HEK293 (cell line): Measurements from ENCODE around the gene VPS26C.

Experiments
- CTCF ChIA-PET: fragments of 350-600 bp; formaldehyde crosslinking; extraction: SDS; loops from one replicate; lab custom pipeline; 2021; ENCODE audit warnings: antibody characterized with exemption; lab: Yijun Ruan, JAX
- POLR2A ChIA-PET: fragments of 300-600 bp; formaldehyde crosslinking; extraction: SDS; loops from one replicate; lab custom pipeline; 2020; ENCODE audit warnings: antibody characterized with exemption, inconsistent platforms; lab: Yijun Ruan, JAX
- H3K27ac ChIP-seq: fragments of 200-500 bp; sonication (Bioruptor generic); 2 replicates; pipeline ENCODE4 v1.5.1; 2014; ENCODE audit warnings: low read depth, low read length, control low read depth, inconsistent platforms; ENCODE audit errors: extremely low read depth
- H3K36me3 ChIP-seq, 2 experiments: fragments of 200-500 bp in 1 of 2; sonication (Bioruptor generic) in 1 of 2; 1 replicate in 1 of 2; 2 replicates in 1 of 2; pipeline ENCODE4 v1.5.1; 2014 to 2017; ENCODE audit warnings: inconsistent platforms in 2 of 2, low read length in 2 of 2; ENCODE audit not compliant: control insufficient read depth in 2 of 2, insufficient read depth in 1 of 2
- H3K4me1 ChIP-seq: fragments of 200-500 bp; sonication (Bioruptor generic); 2 replicates; pipeline ENCODE4 v1.5.1; 2014; ENCODE audit warnings: mild to moderate bottlenecking, low read length, inconsistent platforms; ENCODE audit not compliant: control insufficient read depth, insufficient read depth
- H3K4me3 ChIP-seq: 2 replicates; pipeline ENCODE4 v1.5.1; 2011; ENCODE audit warnings: low read depth, mild to moderate bottlenecking, control low read depth, low read length, moderate library complexity
- H3K9me3 ChIP-seq: fragments of 200-500 bp; sonication (Bioruptor generic); 2 replicates; pipeline ENCODE4 v1.5.1; 2014; ENCODE audit warnings: low read depth, low read length, inconsistent platforms; ENCODE audit not compliant: control insufficient read depth, insufficient read depth
- CTCF ChIP-seq: fragments of 450-650 bp; formaldehyde crosslinking; IDR thresholded peaks from 2 replicates; pipeline ENCODE4 v1.5.1; 2016; ENCODE audit warnings: missing biosample characterization, missing genetic modification characterization
- PRDM1 ChIP-seq: fragments of 450-650 bp; formaldehyde crosslinking; IDR thresholded peaks from 2 replicates; pipeline ENCODE4; 2016; ENCODE audit warnings: missing biosample characterization, missing genetic modification characterization
- ZBTB1 ChIP-seq: fragments of 450-650 bp; formaldehyde crosslinking; IDR thresholded peaks from 2 replicates; pipeline ENCODE4 v1.5.1; 2016; ENCODE audit warnings: missing biosample characterization, missing genetic modification characterization
- ZBTB48 ChIP-seq: fragments of 450-650 bp; formaldehyde crosslinking; IDR thresholded peaks from 2 replicates; pipeline ENCODE4 v1.5.1; 2016; ENCODE audit warnings: missing biosample characterization, missing genetic modification characterization
- ZFP37 ChIP-seq: fragments of 450-650 bp; formaldehyde crosslinking; IDR thresholded peaks from 2 replicates; pipeline ENCODE4 v1.5.1; 2016; ENCODE audit warnings: missing biosample characterization, missing genetic modification characterization
- ZFP41 ChIP-seq: fragments of 450-650 bp; formaldehyde crosslinking; IDR thresholded peaks from 2 replicates; pipeline ENCODE4 v1.5.1; 2016; ENCODE audit warnings: missing biosample characterization, missing genetic modification characterization, borderline replicate concordance
- ZNF10 ChIP-seq: fragments of 450-650 bp; formaldehyde crosslinking; IDR thresholded peaks from 2 replicates; pipeline ENCODE4 v1.5.1; 2017; ENCODE audit warnings: missing biosample characterization, missing genetic modification characterization
- ZNF155 ChIP-seq: fragments of 450-650 bp; formaldehyde crosslinking; IDR thresholded peaks from 2 replicates; pipeline ENCODE4 v1.5.1; 2016; ENCODE audit warnings: missing biosample characterization, missing genetic modification characterization
- ZNF18 ChIP-seq: fragments of 450-650 bp; formaldehyde crosslinking; IDR thresholded peaks from 2 replicates; pipeline ENCODE4 v1.5.1; 2016; ENCODE audit warnings: missing biosample characterization, missing genetic modification characterization
- ZNF184 ChIP-seq: fragments of 450-650 bp; IDR thresholded peaks from 2 replicates; pipeline ENCODE4 v1.5.1; 2018; ENCODE audit warnings: missing biosample characterization, mild to moderate bottlenecking, missing genetic modification characterization
- ZNF302 ChIP-seq: fragments of 450-650 bp; formaldehyde crosslinking; IDR thresholded peaks from 2 replicates; pipeline ENCODE4 v1.5.1; 2016; ENCODE audit warnings: missing biosample characterization, missing genetic modification characterization, low read depth
- ZNF394 ChIP-seq: fragments of 450-650 bp; formaldehyde crosslinking; IDR thresholded peaks from 2 replicates; pipeline ENCODE4 v1.5.1; 2016; ENCODE audit warnings: missing biosample characterization, missing genetic modification characterization, mild to moderate bottlenecking, moderate library complexity, borderline replicate concordance
- ZNF514 ChIP-seq: fragments of 450-650 bp; formaldehyde crosslinking; IDR thresholded peaks from 2 replicates; pipeline ENCODE4 v1.5.1; 2016; ENCODE audit warnings: missing biosample characterization, missing genetic modification characterization
- ZNF596 ChIP-seq: fragments of 450-650 bp; IDR thresholded peaks from 2 replicates; pipeline ENCODE4 v1.5.0; 2018; ENCODE audit warnings: missing biosample characterization, mild to moderate bottlenecking, missing genetic modification characterization, moderate library complexity
- ZNF610 ChIP-seq: fragments of 450-650 bp; formaldehyde crosslinking; IDR thresholded peaks from 2 replicates; pipeline ENCODE4 v1.5.1; 2016; ENCODE audit warnings: missing biosample characterization, missing genetic modification characterization, borderline replicate concordance
- ZNF624 ChIP-seq: fragments of 450-650 bp; formaldehyde crosslinking; IDR thresholded peaks from 2 replicates; pipeline ENCODE4 v1.5.1; 2017; ENCODE audit warnings: missing biosample characterization, missing genetic modification characterization
- ZNF626 ChIP-seq: fragments of 450-650 bp; sonication (Bioruptor Pico); formaldehyde crosslinking; IDR thresholded peaks from 2 replicates; pipeline ENCODE4 v1.5.1; 2018; ENCODE audit warnings: missing biosample characterization, missing genetic modification characterization, inconsistent platforms
- ZNF660 ChIP-seq: fragments of 450-650 bp; IDR thresholded peaks from 2 replicates; pipeline ENCODE4 v1.5.1; 2018; ENCODE audit warnings: missing biosample characterization, mild to moderate bottlenecking, missing genetic modification characterization
- ZNF677 ChIP-seq: fragments of 450-650 bp; IDR thresholded peaks from 2 replicates; pipeline ENCODE4 v1.5.0; 2018; ENCODE audit warnings: missing biosample characterization, mild to moderate bottlenecking, missing genetic modification characterization, moderate library complexity
- ZNF777 ChIP-seq: fragments of 450-650 bp; formaldehyde crosslinking; IDR thresholded peaks from 2 replicates; pipeline ENCODE4 v1.5.1; 2017; ENCODE audit warnings: missing biosample characterization, missing genetic modification characterization, borderline replicate concordance
- ZNF792 ChIP-seq: fragments of 450-650 bp; formaldehyde crosslinking; IDR thresholded peaks from 2 replicates; pipeline ENCODE4 v1.5.1; 2016; ENCODE audit warnings: missing biosample characterization, missing genetic modification characterization
- ZSCAN5A ChIP-seq: fragments of 450-650 bp; formaldehyde crosslinking; IDR thresholded peaks from 2 replicates; pipeline ENCODE4 v1.5.1; 2016; ENCODE audit warnings: missing biosample characterization, missing genetic modification characterization

Gene VPS26C

GRCh38 chr21:37224861-37225839, 42.0 kb downstream of the VPS26C start:
- no peaks in the 10 kb centered on the region for H3K4me1 ChIP-seq
- H3K36me3 ChIP-seq: peaks cover 18 to 67% of the 10 kb centered on the region in 2 experiments
- CTCF ChIA-PET: interaction anchor here (0.6 to 0.8 kb wide), 3 partner anchors 7 to 1130 kb away, joined by 3 read pairs; no protein-coding TSS in a partner anchor
- POLR2A ChIA-PET: no interaction called here
- no peak overlapping the region for H3K27ac ChIP-seq
- no peaks in the 10 kb centered on the region for H3K9me3 ChIP-seq
- no peak overlapping the region for H3K4me3 ChIP-seq
- TF ChIP-seq ZSCAN5A (tag by site-specific recombination): no peak
- no peak for TF ChIP-seq ZNF155 (tag by site-specific recombination)
- no peak for TF ChIP-seq CTCF
- no peak for TF ChIP-seq ZNF514 (tag by site-specific recombination)
- TF ChIP-seq ZNF184 (tag by site-specific recombination): no peak
- no peak for TF ChIP-seq ZFP41
- TF ChIP-seq PRDM1 (tag by site-specific recombination): no peak

GRCh38 chr21:37223804-37224345, 43.3 kb downstream of the VPS26C start:
- H3K9me3 ChIP-seq: no peaks in the 10 kb centered on the region
- H3K4me3 ChIP-seq: no peak overlapping the region
- CTCF ChIA-PET: no interaction called here
- TF ChIP-seq ZNF302 (tag by site-specific recombination) (no peak), ZBTB48 (tag by site-specific recombination) (no peak), ZNF610 (no peak), ZNF624 (tag by site-specific recombination) (no peak), ZNF626 (no peak), ZNF792 (tag by site-specific recombination) (no peak), ZNF18 (no peak), ZNF677 (tag by site-specific recombination) (no peak), ZNF777 (no peak), ZNF10 (no peak), ZFP37 (no peak), ZBTB1 (tag by site-specific recombination) (no peak), ZNF596 (no peak), ZNF394 (tag by site-specific recombination) (no peak), ZNF660 (tag by site-specific recombination) (no peak)
- H3K4me1 ChIP-seq: no peaks in the 10 kb centered on the region
- POLR2A ChIA-PET: no interaction called here
- no peak overlapping the region for H3K27ac ChIP-seq
- H3K36me3 ChIP-seq: peaks cover 10 to 60% of the 10 kb centered on the region in 2 experiments
